ENCODE results near the gene SPDYE4.

- TF ChIP-seq CTCF (IDR thresholded peaks at IDR 0.05; ENCODE audit: low read depth, low read length, poor library complexity, severe bottlenecking), result no peak
- no peak for TF ChIP-seq EZH2phosphoT487 (IDR thresholded peaks at IDR 0.05; ENCODE audit: borderline replicate concordance, low read length)
Observed at GRCh38 chr17:8757189-8757588, 1.2 kb downstream of the SPDYE4 start.

All from DOHH2 (cell line).